Spleen (tissue), 11 donors: Measurements from ENCODE around the gene SYTL1. TPM values are rescaled to one million over a fixed set of nuclear protein-coding genes. Genes with fewer than 3 reads are reported as not detected.

Experiments
- DNase-seq: peaks from one replicate; pipeline ENCODE4 v3.0.0-alpha.2; 2020
- H3K27ac ChIP-seq, 8 donors: fragments of 200-600 bp; sonication (generic) in 7 of 8; 1 replicate in 4 of 8; 2 replicates in 4 of 8; pipeline versions ENCODE4 v1.5.0 to v1.8.0; 2016 to 2021; ENCODE audit warnings: inconsistent platforms in 4 of 8, mild to moderate bottlenecking in 4 of 8, moderate library complexity in 1 of 8
- H3K27me3 ChIP-seq, 7 donors: fragments of 200-600 bp; sonication (generic) in 6 of 7; replicated peaks in 1 of 7; 1 replicate in 4 of 7; 2 replicates in 3 of 7; pipeline versions ENCODE4 v1.5.0 to v1.8.0; 2016 to 2021; ENCODE audit warnings: inconsistent platforms in 3 of 7, mild to moderate bottlenecking in 1 of 7
- H3K36me3 ChIP-seq, 6 donors: fragments of 200-600 bp; sonication (generic) in 5 of 6; 1 replicate in 4 of 6; 2 replicates in 2 of 6; pipeline versions ENCODE4 v1.5.0 to v1.8.0; 2016 to 2021; ENCODE audit warnings: inconsistent platforms in 2 of 6
- H3K4me1 ChIP-seq, 6 donors: fragments of 200-600 bp; sonication (generic) in 5 of 6; 1 replicate in 3 of 6; 2 replicates in 3 of 6; pipeline versions ENCODE4 v1.5.0 to v1.8.0; 2016 to 2021; ENCODE audit warnings: inconsistent platforms in 3 of 6
- H3K4me3 ChIP-seq, 8 donors: fragments of 200-600 bp; sonication (generic) in 7 of 8; 1 replicate in 4 of 8; 2 replicates in 4 of 8; pipeline versions ENCODE4 v1.5.0 to v1.8.0; 2016 to 2021; ENCODE audit warnings: inconsistent platforms in 4 of 8, mild to moderate bottlenecking in 4 of 8, moderate library complexity in 2 of 8
- H3K9me3 ChIP-seq, 8 donors: fragments of 200-600 bp; sonication (generic) in 7 of 8; 1 replicate in 4 of 8; 2 replicates in 4 of 8; pipeline versions ENCODE4 v1.5.0 to v1.8.0; 2016 to 2021; ENCODE audit warnings: inconsistent platforms in 4 of 8
- POLR2A ChIP-seq, 3 donors: fragments of 450-650 bp; IDR thresholded peaks; one replicate each; pipeline ENCODE4 v1.5.1; 2017; ENCODE audit warnings: antibody characterized with exemption in 3 of 3, mild to moderate bottlenecking in 1 of 3
- POLR2AphosphoS5 ChIP-seq, 3 donors: sonication (generic); formaldehyde crosslinking; IDR thresholded peaks; one replicate each; pipeline ENCODE4 v1.5.1; 2017; ENCODE audit warnings: antibody characterized with exemption in 3 of 3
- WGBS, 5 donors: extraction: QIAGEN DNeasy Blood & Tissue Kit in 3 of 5; methylation state at CpG; one replicate each; pipeline versions ENCODE4 v1.1.5 to v1.1.7; 2013 to 2018; 5-methylcytosine and 5-hydroxymethylcytosine counted together
- intact Hi-C: fragments of 100-400 bp; cut with DNase I; formaldehyde crosslinking; loops from one replicate; pipeline ENCODE4 v1.15.0; 2023; ENCODE audit warnings: low total_unique reads
- polyA plus RNA-seq, 3 donors: library from polyadenylated mRNA; stranded (reverse); fragments of 200-250 nt; gene quantifications; one replicate each; pipeline ENCODE4 v1.2.1, GENCODE V29; 2013
- total RNA-seq, 7 donors: library from RNA; depleted of rRNA in 3 of 7; stranded (reverse); fragments of >200 nt in 3 of 7; fragmentation: NEBNext Ultra II Directional in 4 of 7; extraction: Animal tissue kit (Norgen Biotek cat#: 25700) in 4 of 7; gene quantifications; one replicate each; pipeline versions ENCODE4 v1.1.0 to v1.2.1, GENCODE V29; 2016 to 2021
- TF ChIP-seq, protein P1 (sequence below), 11 experiments: fragments of 200-600 bp in 7 of 11; fragments of 450-650 bp in 4 of 11; sonication (generic) in 4 of 11; IDR thresholded peaks in 8 of 11; conservative IDR thresholded peaks in 3 of 11; 1 replicate in 7 of 11; 2 replicates in 4 of 11; pipeline versions ENCODE4 v1.4.0 to v1.8.0; 2016 to 2021; ENCODE audit warnings: antibody characterized with exemption in 11 of 11, inconsistent platforms in 4 of 11, mild to moderate bottlenecking in 1 of 11
- donor health status: healthy with polysubstance abuse.
- donor health status: DM: no; HTN: no; CAD: no; lungs with moderate emphysema.
- donor health status: DM: no; HTN: no; CAD: no.
- donor health status: Bipolar disorder and iron deficiency.
- donor health status: healthy.
- donor health status: DM: no; HTN: no; CAD: no.
- donor health status: DM: yes; HTN: yes; CAD: no.

SYTL1 gene
- total and polyA plus RNA-seq, 10 donors, result 54.9 to 208 (median 76.4) TPM

DNA sequence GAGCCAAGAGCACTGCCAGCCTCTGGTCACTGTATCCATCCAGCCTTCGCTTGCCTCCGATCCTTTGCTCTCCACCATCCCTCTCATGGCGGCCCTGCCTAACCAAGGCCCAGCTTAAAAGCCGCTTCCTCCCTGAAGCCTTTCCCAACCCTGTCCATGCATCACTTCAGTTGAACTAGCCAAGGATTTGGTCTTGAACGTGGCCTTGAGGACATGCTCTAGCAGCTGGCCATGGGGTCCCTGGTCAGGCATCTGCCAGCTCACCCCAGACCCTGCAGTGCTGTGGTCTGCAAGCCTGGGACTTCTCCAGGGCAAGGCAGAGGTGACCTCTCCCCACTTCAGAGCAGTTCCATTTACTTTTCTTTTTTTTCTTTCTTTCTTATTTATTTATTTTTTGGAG lies 5.1 kb upstream of the SYTL1 start:
- 91 to 96% (median 94%) methylated on average over 5 of the region's 5 CpGs for WGBS, 5 donors
- Histone ChIP-seq H3K4me1 (peaks cover 16 to 47% (median 30%) of the 10 kb centered on the region in 6 donors), H3K36me3 (peaks cover 4 to 72% (median 50%) of the 10 kb centered on the region in 6 donors), H3K4me3 (no peak overlapping the region), H3K27ac (no peak overlapping the region), H3K9me3 (no peaks in the 10 kb centered on the region), H3K27me3 (no peaks in the 10 kb centered on the region)
- TF ChIP-seq POLR2A (IDR thresholded peaks at IDR 0.05), result no peak
- TF ChIP-seq POLR2AphosphoS5 (IDR thresholded peaks at IDR 0.05), result peak in 1 of 3 donors; percentile 3
- no peak for DNase-seq
- intact Hi-C loops, result no loop called here

DNA sequence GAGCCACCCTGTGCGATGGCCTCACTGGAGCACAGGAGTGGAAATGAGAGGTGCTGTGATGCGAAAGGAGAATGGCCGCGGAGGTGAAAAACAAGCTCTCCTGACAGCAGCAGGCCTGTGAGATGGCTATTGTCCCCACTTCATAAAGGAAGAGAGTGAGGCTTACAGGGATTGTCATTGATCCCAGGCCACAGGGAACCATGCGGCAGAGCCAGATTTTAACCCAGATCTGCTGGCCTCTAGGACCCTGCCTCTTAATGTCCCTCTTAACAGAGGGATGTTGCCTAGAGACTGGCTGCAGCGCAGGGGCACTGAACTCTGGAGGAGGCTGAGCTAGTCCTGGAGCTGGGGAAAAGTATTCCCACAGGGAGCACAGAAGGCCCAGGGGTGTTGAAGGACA lies 3.1 kb upstream of the SYTL1 start:
- intact Hi-C loops, result no loop called here
- H3K4me3 ChIP-seq, result no peak overlapping the region
- TF ChIP-seq POLR2A (IDR thresholded peaks at IDR 0.05) (no peak), POLR2AphosphoS5 (IDR thresholded peaks at IDR 0.05) (no peak)
- TF ChIP-seq, protein P1, sequence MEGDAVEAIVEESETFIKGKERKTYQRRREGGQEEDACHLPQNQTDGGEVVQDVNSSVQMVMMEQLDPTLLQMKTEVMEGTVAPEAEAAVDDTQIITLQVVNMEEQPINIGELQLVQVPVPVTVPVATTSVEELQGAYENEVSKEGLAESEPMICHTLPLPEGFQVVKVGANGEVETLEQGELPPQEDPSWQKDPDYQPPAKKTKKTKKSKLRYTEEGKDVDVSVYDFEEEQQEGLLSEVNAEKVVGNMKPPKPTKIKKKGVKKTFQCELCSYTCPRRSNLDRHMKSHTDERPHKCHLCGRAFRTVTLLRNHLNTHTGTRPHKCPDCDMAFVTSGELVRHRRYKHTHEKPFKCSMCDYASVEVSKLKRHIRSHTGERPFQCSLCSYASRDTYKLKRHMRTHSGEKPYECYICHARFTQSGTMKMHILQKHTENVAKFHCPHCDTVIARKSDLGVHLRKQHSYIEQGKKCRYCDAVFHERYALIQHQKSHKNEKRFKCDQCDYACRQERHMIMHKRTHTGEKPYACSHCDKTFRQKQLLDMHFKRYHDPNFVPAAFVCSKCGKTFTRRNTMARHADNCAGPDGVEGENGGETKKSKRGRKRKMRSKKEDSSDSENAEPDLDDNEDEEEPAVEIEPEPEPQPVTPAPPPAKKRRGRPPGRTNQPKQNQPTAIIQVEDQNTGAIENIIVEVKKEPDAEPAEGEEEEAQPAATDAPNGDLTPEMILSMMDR (IDR thresholded peaks at IDR 0.05 in 8 of 11, conservative IDR thresholded peaks at IDR 0.05 in 3 of 11), result no peak

DNA sequence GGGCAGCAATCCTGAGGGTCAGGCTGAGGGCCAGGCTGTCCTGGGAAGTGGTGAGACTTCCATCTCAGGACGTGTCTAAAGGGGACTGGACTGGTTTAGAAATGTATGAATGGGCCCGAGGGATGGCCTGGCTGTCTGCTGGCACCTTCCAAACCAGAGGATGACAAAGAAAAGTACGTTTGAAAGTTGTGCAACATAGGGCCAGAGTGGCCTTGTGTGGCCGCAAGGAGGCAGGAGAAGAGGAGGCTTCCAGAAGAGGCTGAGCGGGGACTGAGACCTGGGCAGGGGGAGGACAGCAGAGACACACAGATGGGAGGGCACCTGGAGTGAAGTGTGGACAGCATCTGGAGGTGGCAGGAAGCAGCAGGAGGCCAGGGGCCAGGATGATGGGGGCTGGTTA lies 2.6 kb upstream of the SYTL1 start:
- Histone ChIP-seq H3K27me3 (no peaks in the 10 kb centered on the region), H3K9me3 (no peaks in the 10 kb centered on the region), H3K36me3 (peaks cover 0 to 47% (median 31%) of the 10 kb centered on the region in 6 donors), H3K4me1 (peaks cover 7 to 56% (median 34%) of the 10 kb centered on the region in 6 donors), H3K27ac (peak overlapping the region in 2 of 8 donors; percentile 95 to 98), H3K4me3 (no peak overlapping the region)
- TF ChIP-seq POLR2AphosphoS5 (IDR thresholded peaks at IDR 0.05) (no peak), POLR2A (IDR thresholded peaks at IDR 0.05) (no peak)
- WGBS, 5 donors, result 42 to 77% (median 67%) methylated on average over 5 of the region's 5 CpGs
- intact Hi-C loops, result no loop called here
- no peak for DNase-seq

More for the DNA sequence above, 3.1 kb upstream of the SYTL1 start:
- H3K4me1 ChIP-seq, result peaks cover 7 to 52% (median 30%) of the 10 kb centered on the region in 6 donors
- peaks cover 4 to 52% (median 36%) of the 10 kb centered on the region in 6 donors for H3K36me3 ChIP-seq
- no peaks in the 10 kb centered on the region for H3K27me3 ChIP-seq
- WGBS, 5 donors, result 93 to 97% (median 94%) methylated on average over 6 of the region's 6 CpGs
- H3K9me3 ChIP-seq, result no peaks in the 10 kb centered on the region
- H3K27ac ChIP-seq, result peak overlapping the region in 2 of 8 donors; percentile 95 to 98
- DNase-seq, result no peak

DNA sequence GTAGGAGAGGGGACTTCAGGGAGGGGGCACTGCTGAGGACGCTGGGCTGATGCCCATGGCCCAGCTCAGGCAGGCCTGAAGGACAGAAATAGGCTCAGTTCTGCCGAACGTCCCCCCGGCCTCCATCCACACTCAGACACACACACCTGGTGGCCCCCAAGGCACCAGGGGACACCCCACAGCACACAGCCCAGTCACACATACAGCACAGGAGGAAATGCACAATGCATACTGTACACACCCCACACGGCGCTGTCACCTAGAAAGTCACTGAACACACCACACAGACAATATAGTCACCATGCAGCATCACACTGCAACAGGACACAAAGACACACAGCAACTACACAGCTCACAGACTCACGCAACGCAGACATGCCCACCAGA lies 562 bp downstream of the SYTL1 start:
- Histone ChIP-seq H3K27me3 (no peaks in the 10 kb centered on the region), H3K9me3 (no peaks in the 10 kb centered on the region), H3K4me1 (peaks cover 7 to 88% (median 44%) of the 10 kb centered on the region in 6 donors), H3K4me3 (peak overlapping the region; percentile 39 to 87 (median 59)), H3K36me3 (peaks cover 0 to 40% (median 20%) of the 10 kb centered on the region in 6 donors), H3K27ac (peak overlapping the region; percentile 88 to 98 (median 94))
- TF ChIP-seq, protein P1 (IDR thresholded peaks at IDR 0.05 in 8 of 11, conservative IDR thresholded peaks at IDR 0.05 in 3 of 11), result no peak
- TF ChIP-seq POLR2AphosphoS5 (IDR thresholded peaks at IDR 0.05) (no peak), POLR2A (IDR thresholded peaks at IDR 0.05) (no peak)
- peak; percentile 82 for DNase-seq
- WGBS, 5 donors, result 22 to 39% (median 34%) methylated on average over 6 to 8 of the region's 8 CpGs
- intact Hi-C loops, result no loop called here

DNA sequence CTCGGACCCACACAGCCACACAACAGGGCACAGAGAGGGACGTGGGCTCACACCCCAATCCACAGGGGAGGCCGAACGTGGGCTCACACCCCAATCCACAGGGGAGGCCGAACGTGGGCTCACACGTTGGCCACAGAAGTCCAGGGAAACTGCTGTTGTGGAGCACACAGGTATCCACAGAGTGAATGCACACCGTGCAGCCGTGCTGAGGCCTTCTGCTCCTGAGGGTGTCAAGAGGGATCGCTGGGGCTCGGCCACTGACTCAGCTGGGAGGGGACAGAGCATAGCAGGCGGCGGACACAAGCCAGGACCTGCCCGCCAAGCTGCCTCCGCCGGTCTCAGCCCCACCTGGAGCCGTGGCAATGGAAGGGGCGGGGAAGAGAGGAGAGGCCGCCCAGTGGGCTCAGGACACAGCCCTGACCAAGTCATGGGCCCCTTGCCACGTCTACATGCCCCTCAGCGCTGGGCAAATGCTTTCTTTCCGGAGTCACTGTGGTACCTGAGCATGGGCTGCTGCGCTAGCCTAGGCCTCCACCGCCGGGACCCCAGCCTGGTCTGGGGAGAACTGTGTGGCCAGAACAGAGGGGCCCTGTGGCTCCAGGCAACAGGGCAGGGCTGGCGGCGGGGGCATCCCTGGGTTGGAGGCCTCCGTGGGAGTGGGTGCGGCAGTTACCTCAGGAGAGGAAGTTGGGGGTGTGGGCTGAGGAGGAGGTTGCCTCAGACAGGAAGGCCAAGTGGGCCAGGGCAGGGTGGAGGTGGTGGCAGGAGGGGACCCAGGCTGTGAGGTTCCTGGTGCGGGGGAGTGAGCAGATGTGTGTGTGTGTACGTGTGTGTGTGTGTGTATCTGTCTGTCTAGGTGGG lies 1.2 kb downstream of the SYTL1 start:
- intact Hi-C loops, result no loop called here
- WGBS, 5 donors, result 8 to 43% (median 25%) methylated on average over 22 to 31 of the region's 31 CpGs
- DNase-seq, result peak; percentile 97
- peak overlapping the region; percentile 39 to 87 (median 59) for H3K4me3 ChIP-seq
- H3K27ac ChIP-seq, result peak overlapping the region; percentile 88 to 98 (median 94)
- H3K9me3 ChIP-seq, result no peaks in the 10 kb centered on the region
- H3K36me3 ChIP-seq, result peaks cover 0 to 40% (median 25%) of the 10 kb centered on the region in 6 donors
- H3K27me3 ChIP-seq, result no peaks in the 10 kb centered on the region
- peaks cover 7 to 94% (median 46%) of the 10 kb centered on the region in 6 donors for H3K4me1 ChIP-seq
- TF ChIP-seq POLR2A (IDR thresholded peaks at IDR 0.05) (no peak), POLR2AphosphoS5 (IDR thresholded peaks at IDR 0.05) (peak; percentile 80 to 85 (median 83))
- TF ChIP-seq, protein P1 (IDR thresholded peaks at IDR 0.05 in 8 of 11, conservative IDR thresholded peaks at IDR 0.05 in 3 of 11), result no peak
